GM23338 (cell line): ENCODE results near the gene C17orf78. TPM values are rescaled to one million over a fixed set of nuclear protein-coding genes. Genes with fewer than 3 reads are reported as not detected.

Experiments used
- ATAC-seq: fragments of 200-7000 bp; cut with Tn5 transposase; 3 replicates; pipeline ENCODE4 v1.9.1; 2020
- DNase-seq: peaks from one replicate; pipeline ENCODE4 v3.0.0-alpha.2; 2015; ENCODE audit warnings: low spot score
- H2AFZ ChIP-seq: fragments of 200-600 bp; sonication (generic); 2 replicates; pipeline ENCODE4 v1.8.0; 2016; ENCODE audit warnings: antibody characterized with exemption, mild to moderate bottlenecking, moderate library complexity
- H3F3A ChIP-seq: fragments of 200-600 bp; sonication (generic); replicated peaks from 2 replicates; pipeline ENCODE4 v1.8.0; 2017; ENCODE audit warnings: antibody characterized with exemption, mixed run types, low read depth
- H3K27ac ChIP-seq: fragments of 200-600 bp; sonication (generic); 2 replicates; pipeline ENCODE4 v1.6.1; 2016; ENCODE audit warnings: low read depth
- H3K27me3 ChIP-seq: fragments of 200-600 bp; sonication (generic); 2 replicates; pipeline ENCODE4 v1.8.0; 2016; ENCODE audit warnings: mild to moderate bottlenecking, mixed run types, moderate library complexity; ENCODE audit not compliant: insufficient read depth
- H3K36me3 ChIP-seq: fragments of 200-600 bp; sonication (generic); 2 replicates; pipeline ENCODE4 v1.8.0; 2016; ENCODE audit warnings: mild to moderate bottlenecking; ENCODE audit not compliant: insufficient read depth
- H3K4me1 ChIP-seq: fragments of 200-600 bp; sonication (generic); 2 replicates; pipeline ENCODE4 v1.8.0; 2016; ENCODE audit warnings: mild to moderate bottlenecking, moderate library complexity; ENCODE audit not compliant: insufficient read depth
- H3K4me2 ChIP-seq: fragments of 200-600 bp; sonication (generic); 2 replicates; pipeline ENCODE4 v1.7.1; 2017; ENCODE audit warnings: mixed run types
- H3K4me3 ChIP-seq: fragments of 200-600 bp; sonication (generic); 2 replicates; pipeline ENCODE4 v1.6.1; 2016; ENCODE audit warnings: mixed run types
- H3K79me2 ChIP-seq: fragments of 200-600 bp; sonication (generic); replicated peaks from 2 replicates; pipeline ENCODE4 v1.8.0; 2017; ENCODE audit warnings: mild to moderate bottlenecking; ENCODE audit not compliant: insufficient read depth
- H3K9me2 ChIP-seq: fragments of 200-600 bp; sonication (generic); 2 replicates; pipeline ENCODE4 v1.8.0; 2017; ENCODE audit not compliant: insufficient read depth
- H4K20me1 ChIP-seq: fragments of 200-600 bp; sonication (generic); replicated peaks from 2 replicates; pipeline ENCODE4 v1.8.0; 2017; ENCODE audit warnings: mild to moderate bottlenecking; ENCODE audit not compliant: insufficient read depth
- H3K27ac Mint-ChIP-seq: 2 replicates; pipeline ENCODE4 v1.8.0; 2020; ENCODE audit warnings: inconsistent platforms, mild to moderate bottlenecking, moderate library complexity, mixed read lengths
- H3K27me3 Mint-ChIP-seq: 3 replicates; pipeline ENCODE4 v1.8.0; 2022; ENCODE audit warnings: low read depth, mild to moderate bottlenecking, moderate library complexity, mixed read lengths, inconsistent platforms; ENCODE audit not compliant: insufficient read depth, poor library complexity
- H3K36me3 Mint-ChIP-seq: 3 replicates; pipeline ENCODE4 v1.8.0; 2021; ENCODE audit warnings: low read depth, mild to moderate bottlenecking, inconsistent platforms, moderate library complexity, mixed read lengths
- H3K4me1 Mint-ChIP-seq: 3 replicates; pipeline ENCODE4 v1.8.0; 2020; ENCODE audit warnings: mild to moderate bottlenecking, inconsistent platforms, mixed read lengths
- H3K4me3 Mint-ChIP-seq: 3 replicates; pipeline ENCODE4 v1.8.0; 2021; ENCODE audit warnings: moderate library complexity, mild to moderate bottlenecking, inconsistent platforms, mixed read lengths
- H3K9me3 Mint-ChIP-seq: 3 replicates; pipeline ENCODE4 v1.8.0; 2020; ENCODE audit warnings: moderate library complexity, mild to moderate bottlenecking, inconsistent platforms, mixed read lengths
- CREB1 ChIP-seq: fragments of 250-450 bp; sonication (Bioruptor Pico); IDR thresholded peaks from 2 replicates; pipeline ENCODE4 v1.5.0; 2020; ENCODE audit warnings: low read depth, mild to moderate bottlenecking, moderate library complexity
- EZH2 ChIP-seq: fragments of 200-600 bp; sonication (generic); IDR thresholded peaks from one replicate; pipeline ENCODE4 v1.8.0; 2017; ENCODE audit warnings: antibody characterized with exemption, mild to moderate bottlenecking, low read depth; ENCODE audit not compliant: unreplicated experiment
- EZH2phosphoT487 ChIP-seq: fragments of 200-600 bp; sonication (generic); IDR thresholded peaks from one replicate; pipeline ENCODE4 v1.8.1; 2018; ENCODE audit warnings: antibody characterized with exemption; ENCODE audit not compliant: unreplicated experiment
- NANOG ChIP-seq: IDR thresholded peaks from 2 replicates; pipeline ENCODE4 v1.6.1; 2016; ENCODE audit warnings: antibody characterized with exemption, borderline replicate concordance
- POLR2AphosphoS5 ChIP-seq: IDR thresholded peaks from 2 replicates; pipeline ENCODE4 v1.6.1; 2016; ENCODE audit warnings: antibody characterized with exemption, low read depth
- REST ChIP-seq: IDR thresholded peaks from one replicate; pipeline ENCODE4 v1.6.1; 2018; ENCODE audit warnings: antibody characterized with exemption; ENCODE audit not compliant: unreplicated experiment
- STAT1 ChIP-seq: IDR thresholded peaks from one replicate; pipeline ENCODE4 v1.6.1; 2016; ENCODE audit warnings: antibody characterized with exemption; ENCODE audit not compliant: unreplicated experiment
- ZNF114 ChIP-seq: fragments of 250-450 bp; sonication (Bioruptor Pico); IDR thresholded peaks from 2 replicates; pipeline ENCODE4 v1.5.0; 2020; ENCODE audit warnings: mild to moderate bottlenecking, moderate library complexity
- ZNF462 ChIP-seq: fragments of 250-450 bp; sonication (Bioruptor Pico); IDR thresholded peaks from 2 replicates; pipeline ENCODE4 v1.5.0; 2020; ENCODE audit warnings: mild to moderate bottlenecking, moderate library complexity
- polyA plus RNA-seq: library from polyadenylated mRNA; unstranded; fragments of >200 nt; fragmentation: Nextera tagmentation; extraction: Ambion mirVana; gene quantifications from 2 replicates; pipeline ENCODE4 v1.2.1, GENCODE V29; 2016
- total RNA-seq: library from RNA; depleted of rRNA; stranded (reverse); fragments of >200 nt; shearing (Covaris generic); gene quantifications from 2 replicates; pipeline ENCODE4 v1.2.3, GENCODE V29; 2014
- TF ChIP-seq, protein P1 (sequence below): IDR thresholded peaks from 2 replicates; pipeline ENCODE4 v1.6.1; 2016; ENCODE audit warnings: antibody characterized with exemption
- TF ChIP-seq, protein P2 (sequence below), 2 experiments: fragments of 200-600 bp in 1 of 2; sonication (generic) in 1 of 2; conservative IDR thresholded peaks; 2 replicates each; pipeline versions ENCODE4 v1.5.1 to v1.6.1; 2016 to 2017; ENCODE audit warnings: antibody characterized with exemption in 2 of 2, low read depth in 2 of 2, mild to moderate bottlenecking in 2 of 2, moderate library complexity in 1 of 2

C17orf78 gene
- total and polyA plus RNA-seq, 2 experiments from 2014 or later: 0.19 TPM; not detected in 1

GRCh38 chr17:37429039-37429438 lies 53.3 kb downstream of the C17orf78 start:
- H3K27ac ChIP-seq: no peak overlapping the region
- ATAC-seq: no peak
- H3K4me2 ChIP-seq: no peak overlapping the region
- Mint-ChIP-seq H3K36me3 (peaks cover 38% of the 10 kb centered on the region), H3K27ac (no peak overlapping the region), H3K9me3 (no peaks in the 10 kb centered on the region), H3K4me1 (no peaks in the 10 kb centered on the region), H3K4me3 (no peak overlapping the region), H3K27me3 (no peaks in the 10 kb centered on the region)
- H3K4me3 ChIP-seq: no peak overlapping the region
- no peaks in the 10 kb centered on the region for H3F3A ChIP-seq
- H3K9me2 ChIP-seq: no peaks in the 10 kb centered on the region
- DNase-seq: no peak
- H3K27me3 ChIP-seq: no peaks in the 10 kb centered on the region
- no peaks in the 10 kb centered on the region for H3K4me1 ChIP-seq
- peaks cover 12% of the 10 kb centered on the region for H3K36me3 ChIP-seq
- H4K20me1 ChIP-seq: 0 out of 2 replicates have a peak, but pooled peaks cover 3% of the 10 kb centered on the region
- no peaks in the 10 kb centered on the region for H3K79me2 ChIP-seq
- TF ChIP-seq CREB1 (CRISPR knock-in tag) (no peak), NANOG (no peak), REST (no peak), STAT1 (no peak), ZNF114 (CRISPR knock-in tag) (no peak), ZNF462 (CRISPR knock-in tag) (no peak), EZH2phosphoT487 (no peak), EZH2 (no peak), POLR2AphosphoS5 (no peak)
- TF ChIP-seq, protein P1, sequence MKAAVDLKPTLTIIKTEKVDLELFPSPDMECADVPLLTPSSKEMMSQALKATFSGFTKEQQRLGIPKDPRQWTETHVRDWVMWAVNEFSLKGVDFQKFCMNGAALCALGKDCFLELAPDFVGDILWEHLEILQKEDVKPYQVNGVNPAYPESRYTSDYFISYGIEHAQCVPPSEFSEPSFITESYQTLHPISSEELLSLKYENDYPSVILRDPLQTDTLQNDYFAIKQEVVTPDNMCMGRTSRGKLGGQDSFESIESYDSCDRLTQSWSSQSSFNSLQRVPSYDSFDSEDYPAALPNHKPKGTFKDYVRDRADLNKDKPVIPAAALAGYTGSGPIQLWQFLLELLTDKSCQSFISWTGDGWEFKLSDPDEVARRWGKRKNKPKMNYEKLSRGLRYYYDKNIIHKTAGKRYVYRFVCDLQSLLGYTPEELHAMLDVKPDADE: no peak
- TF ChIP-seq, protein P2, sequence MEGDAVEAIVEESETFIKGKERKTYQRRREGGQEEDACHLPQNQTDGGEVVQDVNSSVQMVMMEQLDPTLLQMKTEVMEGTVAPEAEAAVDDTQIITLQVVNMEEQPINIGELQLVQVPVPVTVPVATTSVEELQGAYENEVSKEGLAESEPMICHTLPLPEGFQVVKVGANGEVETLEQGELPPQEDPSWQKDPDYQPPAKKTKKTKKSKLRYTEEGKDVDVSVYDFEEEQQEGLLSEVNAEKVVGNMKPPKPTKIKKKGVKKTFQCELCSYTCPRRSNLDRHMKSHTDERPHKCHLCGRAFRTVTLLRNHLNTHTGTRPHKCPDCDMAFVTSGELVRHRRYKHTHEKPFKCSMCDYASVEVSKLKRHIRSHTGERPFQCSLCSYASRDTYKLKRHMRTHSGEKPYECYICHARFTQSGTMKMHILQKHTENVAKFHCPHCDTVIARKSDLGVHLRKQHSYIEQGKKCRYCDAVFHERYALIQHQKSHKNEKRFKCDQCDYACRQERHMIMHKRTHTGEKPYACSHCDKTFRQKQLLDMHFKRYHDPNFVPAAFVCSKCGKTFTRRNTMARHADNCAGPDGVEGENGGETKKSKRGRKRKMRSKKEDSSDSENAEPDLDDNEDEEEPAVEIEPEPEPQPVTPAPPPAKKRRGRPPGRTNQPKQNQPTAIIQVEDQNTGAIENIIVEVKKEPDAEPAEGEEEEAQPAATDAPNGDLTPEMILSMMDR (conservative IDR thresholded peaks at IDR 0.05; ENCODE audit: low read depth in 2 of 2): no peak
- H2AFZ ChIP-seq: no peak overlapping the region
